HCT116 (cell line): ENCODE data around the gene BRINP3. TPM values are rescaled to one million over a fixed set of nuclear protein-coding genes. Genes with fewer than 3 reads are reported as not detected.

ENCODE experiments used
- ATAC-seq: fragments of 200-7000 bp; cut with Tn5 transposase; 2 replicates; pipeline ENCODE4 v1.9.1; 2020; ENCODE audit warnings: mild to moderate bottlenecking, moderate library complexity
- BruUV-seq: library from RNA; stranded (reverse); fragments of 400-500 nt; replicated peaks from 2 replicates; lab custom pipeline; 2021; lab: Mats Ljungman, UMichigan
- CTCF ChIA-PET: fragments of 300-600 bp; sonication (Branson Sonifier 250); formaldehyde crosslinking; loops from one replicate; lab custom pipeline; 2021; ENCODE audit warnings: antibody characterized with exemption; lab: Charles Lee
- POLR2A ChIA-PET: fragments of 300-600, 350-600 bp; sonication (Branson Sonifier 250); formaldehyde crosslinking; loops from one replicate; lab custom pipeline; 2021; ENCODE audit warnings: antibody characterized with exemption; lab: Charles Lee
- RAD21 ChIA-PET, 2 experiments: fragments of 300-600 bp; sonication (Branson Sonifier 250); formaldehyde crosslinking; loops; one replicate each; lab custom pipeline; 2023; ENCODE audit warnings: low total read pairs in 2 of 2; ENCODE audit not compliant: uncharacterized antibody in 2 of 2, unreplicated experiment in 2 of 2, low non-redundant PET in 1 of 2; lab: Charles Lee
- DNase-seq: peaks from one replicate; pipeline ENCODE4 v3.0.0-alpha.2; 2010; ENCODE audit warnings: low read depth, low spot score
- H2AFZ ChIP-seq: fragments of 200-600 bp; shearing (Covaris generic), sonication (generic); 2 replicates; pipeline ENCODE4 v1.6.1; 2017; ENCODE audit warnings: low read depth, mixed run types, mixed read lengths, antibody characterized with exemption, low read length; ENCODE audit not compliant: poor library complexity, severe bottlenecking
- H3K27ac ChIP-seq: 2 replicates; pipeline ENCODE4 v1.5.1; 2012; ENCODE audit warnings: low read depth, low read length
- H3K27me3 ChIP-seq: fragments of 200-600 bp; sonication (generic); 2 replicates; pipeline ENCODE4 v1.6.1; 2016; ENCODE audit warnings: mixed run types, low read length, mixed read lengths; ENCODE audit not compliant: insufficient read depth
- H3K36me3 ChIP-seq, 2 experiments: fragments of 200-500 bp in 1 of 2; fragments of 200-600 bp in 1 of 2; sonication (Bioruptor generic) in 1 of 2; sonication (generic) in 1 of 2; 2 replicates each; pipeline versions ENCODE4 v1.5.1 to v1.6.1; 2014 to 2016; ENCODE audit warnings: low read length in 2 of 2, inconsistent platforms in 1 of 2, mixed read lengths in 1 of 2, mixed run types in 1 of 2; ENCODE audit not compliant: insufficient read depth in 2 of 2, control insufficient read depth in 1 of 2
- H3K4me1 ChIP-seq, 2 experiments: fragments of 200-600 bp in 1 of 2; sonication (generic) in 1 of 2; 2 replicates each; pipeline versions ENCODE4 v1.5.1 to v1.6.1; 2012 to 2017; ENCODE audit warnings: low read length in 2 of 2, inconsistent platforms in 1 of 2, mild to moderate bottlenecking in 1 of 2, mixed read lengths in 1 of 2, mixed run types in 1 of 2, moderate library complexity in 1 of 2; ENCODE audit not compliant: insufficient read depth in 2 of 2, control insufficient read depth in 1 of 2
- H3K4me2 ChIP-seq: fragments of 200-600 bp; sonication (generic); 2 replicates; pipeline ENCODE4 v1.6.1; 2017; ENCODE audit warnings: mixed run types, low read length, mixed read lengths
- H3K4me3 ChIP-seq, 2 experiments: fragments of 200-600 bp in 1 of 2; sonication (generic) in 1 of 2; replicated peaks in 1 of 2; 2 replicates each; pipeline ENCODE4 v1.5.1; 2011 to 2016; ENCODE audit warnings: low read length in 2 of 2, control low read depth in 1 of 2, low read depth in 1 of 2, mild to moderate bottlenecking in 1 of 2, mixed read lengths in 1 of 2, mixed run types in 1 of 2
- H3K79me2 ChIP-seq: fragments of 200-600 bp; sonication (generic); 2 replicates; pipeline ENCODE4 v1.6.1; 2017; ENCODE audit warnings: mild to moderate bottlenecking, mixed run types, low read length, moderate library complexity, mixed read lengths; ENCODE audit not compliant: insufficient read depth
- H3K9ac ChIP-seq: fragments of 200-600 bp; sonication (generic); 2 replicates; pipeline ENCODE4 v1.6.1; 2016; ENCODE audit warnings: low read length, mixed read lengths
- H3K9me2 ChIP-seq: fragments of 200-600 bp; sonication (generic), shearing (Covaris generic); 2 replicates; pipeline ENCODE4 v1.6.1; 2017; ENCODE audit warnings: mixed run types, mild to moderate bottlenecking, moderate library complexity; ENCODE audit not compliant: insufficient read depth
- H3K9me3 ChIP-seq, 2 experiments: fragments of 200-500 bp in 1 of 2; fragments of 200-600 bp in 1 of 2; sonication (Bioruptor generic) in 1 of 2; sonication (generic) in 1 of 2; 2 replicates each; pipeline ENCODE4 v1.6.1; 2014 to 2017; ENCODE audit warnings: low read length in 2 of 2, mixed read lengths in 2 of 2, inconsistent platforms in 1 of 2, low read depth in 1 of 2, mild to moderate bottlenecking in 1 of 2, mixed run types in 1 of 2, moderate library complexity in 1 of 2; ENCODE audit not compliant: control insufficient read depth in 1 of 2, insufficient read depth in 1 of 2
- H4K20me1 ChIP-seq: fragments of 200-600 bp; sonication (generic), shearing (Covaris generic); 2 replicates; pipeline ENCODE4 v1.6.1; 2017; ENCODE audit warnings: mixed run types, mild to moderate bottlenecking, moderate library complexity; ENCODE audit not compliant: insufficient read depth
- ATF3 ChIP-seq: IDR thresholded peaks from 2 replicates; pipeline ENCODE4 v1.6.1; 2012
- CBX3 ChIP-seq: IDR thresholded peaks from 2 replicates; pipeline ENCODE4 v1.6.1; 2012; ENCODE audit warnings: low read depth
- CEBPB ChIP-seq: IDR thresholded peaks from 2 replicates; pipeline ENCODE4 v1.6.1; 2012; ENCODE audit warnings: low read depth
- EGR1 ChIP-seq: IDR thresholded peaks from 2 replicates; pipeline ENCODE4 v1.6.1; 2012; ENCODE audit warnings: low read depth
- EZH2 ChIP-seq: fragments of 200-600 bp; sonication (generic); IDR thresholded peaks from 2 replicates; pipeline ENCODE4 v1.6.1; 2017; ENCODE audit warnings: antibody characterized with exemption, mixed run types
- EZH2phosphoT487 ChIP-seq: fragments of 200-600 bp; IDR thresholded peaks from 2 replicates; pipeline ENCODE4 v1.6.1; 2018; ENCODE audit warnings: antibody characterized with exemption, borderline replicate concordance
- FOSL1 ChIP-seq: IDR thresholded peaks from 2 replicates; pipeline ENCODE4 v1.6.1; 2012; ENCODE audit warnings: low read depth
- JUND ChIP-seq: IDR thresholded peaks from 2 replicates; pipeline ENCODE4 v1.6.1; 2012
- POLR2A ChIP-seq: IDR thresholded peaks from 2 replicates; pipeline ENCODE4 v1.7.0; 2011; ENCODE audit warnings: borderline replicate concordance; ENCODE audit not compliant: insufficient read depth, insufficient read length; ENCODE audit errors: extremely low read depth
- POLR2AphosphoS5 ChIP-seq: IDR thresholded peaks from 2 replicates; pipeline ENCODE4 v1.6.1; 2011; ENCODE audit warnings: mild to moderate bottlenecking, low read depth, low read length, moderate library complexity
- SIN3A ChIP-seq: IDR thresholded peaks from 2 replicates; pipeline ENCODE4 v1.6.1; 2012; ENCODE audit warnings: low read depth
- SP1 ChIP-seq: IDR thresholded peaks from 2 replicates; pipeline ENCODE4 v1.6.1; 2012; ENCODE audit warnings: low read depth
- SRF ChIP-seq: IDR thresholded peaks from 2 replicates; pipeline ENCODE4 v1.6.1; 2012; ENCODE audit warnings: low read depth
- TCF7L2 ChIP-seq: IDR thresholded peaks from 2 replicates; pipeline ENCODE4 v1.7.0; 2011; ENCODE audit warnings: borderline replicate concordance, inconsistent platforms; ENCODE audit not compliant: insufficient read depth, insufficient read length; ENCODE audit errors: extremely low read depth
- YY1 ChIP-seq: IDR thresholded peaks from 2 replicates; pipeline ENCODE4 v1.6.1; 2011; ENCODE audit warnings: low read length, low read depth, moderate library complexity, mild to moderate bottlenecking; ENCODE audit not compliant: insufficient replicate concordance; ENCODE audit errors: extremely low read depth
- ZFX ChIP-seq: fragments of 450-650 bp; IDR thresholded peaks from 2 replicates; pipeline ENCODE4 v1.6.1; 2017
- ZNF274 ChIP-seq: fragments of 200-500 bp; sonication (Bioruptor generic); IDR thresholded peaks from 2 replicates; pipeline ENCODE4 v1.6.1; 2014; ENCODE audit warnings: mild to moderate bottlenecking, low read depth, low read length, inconsistent platforms
- intact Hi-C: fragments of 100-400 bp; cut with micrococcal nuclease; formaldehyde crosslinking; loops from 2 replicates; pipeline ENCODE4 v1.10.0; 2022
- total RNA-seq: library from RNA; stranded (reverse); gene quantifications from one replicate; pipeline ENCODE4 v1.2.1, GENCODE V29; 2021; ENCODE audit not compliant: unreplicated experiment
- TF ChIP-seq, protein P1 (sequence below): IDR thresholded peaks from 2 replicates; pipeline ENCODE4 v1.6.1; 2011; ENCODE audit warnings: mild to moderate bottlenecking, low read length, moderate library complexity; ENCODE audit not compliant: insufficient replicate concordance; ENCODE audit errors: extremely low read depth
- TF ChIP-seq, protein P2 (sequence below): IDR thresholded peaks from 2 replicates; pipeline ENCODE4 v1.6.1; 2012
- TF ChIP-seq, protein P3 (sequence below), 3 experiments: fragments of 200-600 bp in 1 of 3; sonication (generic) in 1 of 3; IDR thresholded peaks in 2 of 3; conservative IDR thresholded peaks in 1 of 3; 2 replicates each; pipeline ENCODE4 v1.5.1; 2012 to 2017; ENCODE audit warnings: low read depth in 2 of 3, low read length in 2 of 3, antibody characterized with exemption in 1 of 3, borderline replicate concordance in 1 of 3, control low read depth in 1 of 3, mild to moderate bottlenecking in 1 of 3, mixed read lengths in 1 of 3, mixed run types in 1 of 3, moderate library complexity in 1 of 3; ENCODE audit not compliant: insufficient read depth in 1 of 3

BRINP3 gene
- total RNA-seq, 1 experiment from 2014 or later: not detected

GRCh38 chr1:190175320-190175719 lies 302.3 kb downstream of the BRINP3 start (continued):
- TF ChIP-seq, protein P1, sequence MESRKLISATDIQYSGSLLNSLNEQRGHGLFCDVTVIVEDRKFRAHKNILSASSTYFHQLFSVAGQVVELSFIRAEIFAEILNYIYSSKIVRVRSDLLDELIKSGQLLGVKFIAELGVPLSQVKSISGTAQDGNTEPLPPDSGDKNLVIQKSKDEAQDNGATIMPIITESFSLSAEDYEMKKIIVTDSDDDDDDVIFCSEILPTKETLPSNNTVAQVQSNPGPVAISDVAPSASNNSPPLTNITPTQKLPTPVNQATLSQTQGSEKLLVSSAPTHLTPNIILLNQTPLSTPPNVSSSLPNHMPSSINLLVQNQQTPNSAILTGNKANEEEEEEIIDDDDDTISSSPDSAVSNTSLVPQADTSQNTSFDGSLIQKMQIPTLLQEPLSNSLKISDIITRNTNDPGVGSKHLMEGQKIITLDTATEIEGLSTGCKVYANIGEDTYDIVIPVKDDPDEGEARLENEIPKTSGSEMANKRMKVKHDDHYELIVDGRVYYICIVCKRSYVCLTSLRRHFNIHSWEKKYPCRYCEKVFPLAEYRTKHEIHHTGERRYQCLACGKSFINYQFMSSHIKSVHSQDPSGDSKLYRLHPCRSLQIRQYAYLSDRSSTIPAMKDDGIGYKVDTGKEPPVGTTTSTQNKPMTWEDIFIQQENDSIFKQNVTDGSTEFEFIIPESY: no peak
- TF ChIP-seq FOSL1 (no peak), YY1 (no peak), EZH2phosphoT487 (no peak), POLR2AphosphoS5 (no peak), SRF (no peak)

- H3K4me2 ChIP-seq: no peak overlapping the region
- CTCF ChIA-PET: no interaction called here
- H3K27me3 ChIP-seq: no peaks in the 10 kb centered on the region
- H3K9me2 ChIP-seq: no peaks in the 10 kb centered on the region
- no peak overlapping the region for H2AFZ ChIP-seq
- H3K36me3 ChIP-seq: no peaks in the 10 kb centered on the region
- H3K4me3 ChIP-seq: no peak overlapping the region
- RAD21 ChIA-PET: no interaction called here
- no peak for ATAC-seq
- DNase-seq: no peak
- TF ChIP-seq EZH2 (no peak), POLR2AphosphoS5 (no peak), YY1 (no peak), CEBPB (no peak), FOSL1 (no peak), ZNF274 (no peak), SP1 (no peak), ATF3 (no peak), CBX3 (no peak), EZH2phosphoT487 (no peak), ZFX (no peak), TCF7L2 (no peak), EGR1 (no peak), SIN3A (no peak), POLR2A (no peak), JUND (no peak)
- TF ChIP-seq, protein P2, sequence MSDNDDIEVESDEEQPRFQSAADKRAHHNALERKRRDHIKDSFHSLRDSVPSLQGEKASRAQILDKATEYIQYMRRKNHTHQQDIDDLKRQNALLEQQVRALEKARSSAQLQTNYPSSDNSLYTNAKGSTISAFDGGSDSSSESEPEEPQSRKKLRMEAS: no peak
- TF ChIP-seq, protein P3, sequence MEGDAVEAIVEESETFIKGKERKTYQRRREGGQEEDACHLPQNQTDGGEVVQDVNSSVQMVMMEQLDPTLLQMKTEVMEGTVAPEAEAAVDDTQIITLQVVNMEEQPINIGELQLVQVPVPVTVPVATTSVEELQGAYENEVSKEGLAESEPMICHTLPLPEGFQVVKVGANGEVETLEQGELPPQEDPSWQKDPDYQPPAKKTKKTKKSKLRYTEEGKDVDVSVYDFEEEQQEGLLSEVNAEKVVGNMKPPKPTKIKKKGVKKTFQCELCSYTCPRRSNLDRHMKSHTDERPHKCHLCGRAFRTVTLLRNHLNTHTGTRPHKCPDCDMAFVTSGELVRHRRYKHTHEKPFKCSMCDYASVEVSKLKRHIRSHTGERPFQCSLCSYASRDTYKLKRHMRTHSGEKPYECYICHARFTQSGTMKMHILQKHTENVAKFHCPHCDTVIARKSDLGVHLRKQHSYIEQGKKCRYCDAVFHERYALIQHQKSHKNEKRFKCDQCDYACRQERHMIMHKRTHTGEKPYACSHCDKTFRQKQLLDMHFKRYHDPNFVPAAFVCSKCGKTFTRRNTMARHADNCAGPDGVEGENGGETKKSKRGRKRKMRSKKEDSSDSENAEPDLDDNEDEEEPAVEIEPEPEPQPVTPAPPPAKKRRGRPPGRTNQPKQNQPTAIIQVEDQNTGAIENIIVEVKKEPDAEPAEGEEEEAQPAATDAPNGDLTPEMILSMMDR (IDR thresholded peaks at IDR 0.05 in 2 of 3, conservative IDR thresholded peaks at IDR 0.05 in 1 of 3; ENCODE audit: borderline replicate concordance in 1 of 3, insufficient read depth in 1 of 3, low read depth in 2 of 3, low read length in 2 of 3): no peak
- intact Hi-C loops: no loop called here
- H3K27ac ChIP-seq: no peak overlapping the region
- POLR2A ChIA-PET: no interaction called here
- no peaks in the 10 kb centered on the region for H3K9me3 ChIP-seq
- H3K4me1 ChIP-seq: peaks cover 0 to 7% of the 10 kb centered on the region in 2 experiments; a peak in 1 of 4 replicates
- H3K9ac ChIP-seq: no peak overlapping the region
- H3K79me2 ChIP-seq: no peaks in the 10 kb centered on the region
- no TSS peak for BruUV-seq
- H4K20me1 ChIP-seq: no peaks in the 10 kb centered on the region
Measured at GRCh38 chr1:190172651-190173430, 304.8 kb downstream of the BRINP3 start.
